ENCODE data around the gene ZNF423. TPM values are rescaled to one million over a fixed set of nuclear protein-coding genes. Genes with fewer than 3 reads are reported as not detected.
A peak's percentile ranks its signal among the peaks of the same experiment; 100 is the strongest.

Gene ZNF423
- polyA plus RNA-seq, 3 donors = 24.5 to 27.3 (median 26.2) TPM

DNA sequence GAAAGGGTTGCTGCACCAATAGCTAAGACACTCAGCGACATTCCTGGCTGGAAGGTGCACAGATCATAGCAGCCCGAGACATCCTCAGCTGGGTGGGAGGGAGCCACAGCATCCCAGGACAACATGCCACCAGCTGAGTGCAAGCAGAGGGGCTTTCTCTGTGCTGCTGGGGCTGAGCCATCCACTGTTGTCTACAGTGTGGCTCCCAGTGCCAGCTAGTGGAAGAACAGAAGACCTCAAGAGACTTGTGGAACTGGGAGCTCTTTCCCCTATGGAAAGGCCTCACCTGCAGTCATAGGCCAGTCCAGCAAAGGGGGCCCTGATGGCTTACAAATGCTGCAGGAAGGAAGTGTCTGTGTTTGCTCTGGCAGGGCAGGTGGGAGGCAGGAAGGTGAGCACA lies 351.3 kb downstream of the ZNF423 start:
- no peak for DNase-seq (ENCODE audit: low read depth in 3 of 3, low spot score in 2 of 3)

GRCh38 chr16:49504023-49504364 lies 351.9 kb downstream of the ZNF423 start:
- DNase-seq (ENCODE audit: low read depth in 3 of 3, low spot score in 2 of 3) = no peak

- DNase-seq (ENCODE audit: low read depth in 3 of 3, low spot score in 2 of 3) = no peak
Measured at GRCh38 chr16:49503256-49504022, 352.5 kb downstream of the ZNF423 start.

DNA sequence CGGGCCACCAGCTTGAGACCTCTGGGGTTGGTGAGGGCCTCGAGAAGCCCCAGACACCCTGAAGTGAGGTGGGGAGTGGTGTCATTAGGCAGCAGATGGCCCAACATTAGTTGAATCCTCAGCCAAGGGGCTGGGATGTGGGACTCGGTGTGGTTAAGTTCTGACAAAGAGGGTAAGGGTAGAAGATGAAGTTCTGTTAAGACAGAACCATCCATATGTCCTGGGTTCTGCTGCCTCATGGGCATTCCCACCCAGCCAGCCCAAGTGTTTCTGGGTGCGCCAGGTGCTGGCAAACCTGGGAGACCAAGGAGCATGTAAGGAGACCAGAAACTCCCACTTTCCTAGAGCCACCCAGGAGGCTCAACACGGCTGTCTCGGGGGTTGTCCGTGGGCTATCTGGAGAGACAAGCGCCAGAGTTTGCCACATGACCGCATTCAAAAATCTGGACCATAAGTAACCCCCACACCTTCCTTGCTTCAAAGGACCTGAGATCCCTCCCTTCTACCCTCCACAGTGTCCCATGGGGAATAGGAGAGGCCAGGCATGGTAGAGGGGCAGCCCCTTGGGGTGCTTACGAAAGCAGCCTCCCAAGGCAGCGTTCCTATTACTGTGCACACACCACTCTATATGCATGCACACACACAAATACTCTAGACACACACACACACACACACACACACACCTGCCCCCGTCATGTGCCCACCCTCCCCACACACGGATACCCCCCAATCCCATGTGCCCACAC lies 353.6 kb downstream of the ZNF423 start:
- DNase-seq (ENCODE audit: low read depth in 3 of 3, low spot score in 2 of 3) = no peak

DNA sequence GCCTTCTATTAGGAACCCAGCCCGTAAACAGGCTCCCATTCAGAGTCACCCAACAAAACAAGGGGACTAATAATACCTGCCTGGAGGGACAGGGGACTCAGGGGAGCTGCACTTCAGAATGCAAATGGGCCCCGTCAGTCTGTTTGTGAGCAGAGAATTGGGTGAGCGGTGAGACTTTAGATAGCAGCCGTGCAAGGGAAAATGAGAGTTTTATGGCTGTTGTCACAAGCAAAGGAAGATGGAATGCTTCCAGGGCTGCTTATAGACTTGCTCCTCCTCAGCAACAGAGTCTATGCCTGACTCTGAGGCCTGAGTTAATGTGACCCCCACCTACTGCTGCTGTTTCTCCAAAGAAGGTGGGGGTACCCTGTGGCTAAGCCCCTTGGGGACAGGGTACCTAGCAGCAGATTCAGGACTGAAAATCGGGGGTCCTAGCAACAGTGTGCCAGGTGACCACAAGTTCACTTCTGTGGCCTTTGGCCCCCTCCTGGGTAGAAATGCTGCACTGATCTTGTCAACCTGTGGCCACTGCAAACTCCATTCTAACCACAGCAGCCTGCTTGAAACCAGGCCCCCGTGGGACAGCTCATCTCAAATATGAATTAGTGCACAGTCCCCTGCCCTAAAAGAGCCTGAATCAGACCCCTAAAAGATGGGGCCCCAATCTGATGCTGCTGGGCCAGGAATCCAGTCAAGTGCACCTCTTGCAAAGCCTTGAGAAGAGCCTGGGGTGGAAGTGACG lies 355.9 kb downstream of the ZNF423 start:
- DNase-seq (ENCODE audit: low read depth in 3 of 3, low spot score in 2 of 3) = no peak

GRCh38 chr16:49499414-49499785 lies 356.5 kb downstream of the ZNF423 start:
- no peak for DNase-seq (ENCODE audit: low read depth in 3 of 3, low spot score in 2 of 3)

GRCh38 chr16:49498666-49499413 lies 357.1 kb downstream of the ZNF423 start:
- no peak for DNase-seq (ENCODE audit: low read depth in 3 of 3, low spot score in 2 of 3)

- no peak for DNase-seq (ENCODE audit: low read depth in 3 of 3, low spot score in 2 of 3)
Measured at GRCh38 chr16:49498264-49498663, 357.6 kb downstream of the ZNF423 start.

DNA sequence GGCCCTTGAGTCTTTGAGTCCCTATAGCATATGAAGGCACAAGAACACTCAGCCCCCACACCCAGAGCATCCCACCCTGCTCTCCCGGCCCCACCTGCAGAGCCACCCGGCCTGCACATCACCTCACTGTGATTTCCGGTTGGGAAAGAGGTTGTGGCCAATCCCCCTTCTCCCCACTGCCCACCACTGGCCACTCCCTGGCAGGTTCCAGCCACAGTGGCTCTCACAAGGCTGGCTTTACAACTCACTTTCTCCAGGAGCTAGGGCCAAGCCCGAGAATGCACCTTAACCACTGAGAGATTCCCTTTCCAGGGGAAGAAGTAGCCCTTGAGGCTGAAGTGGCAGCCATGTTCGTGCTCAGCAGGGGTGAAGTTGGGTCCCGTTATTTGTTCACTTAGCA lies 358.4 kb downstream of the ZNF423 start:
- DNase-seq (ENCODE audit: low read depth in 3 of 3, low spot score in 2 of 3) = no peak

GRCh38 chr16:49496656-49497055 lies 359.3 kb downstream of the ZNF423 start:
- DNase-seq (ENCODE audit: low read depth in 3 of 3, low spot score in 2 of 3) = no peak

DNA sequence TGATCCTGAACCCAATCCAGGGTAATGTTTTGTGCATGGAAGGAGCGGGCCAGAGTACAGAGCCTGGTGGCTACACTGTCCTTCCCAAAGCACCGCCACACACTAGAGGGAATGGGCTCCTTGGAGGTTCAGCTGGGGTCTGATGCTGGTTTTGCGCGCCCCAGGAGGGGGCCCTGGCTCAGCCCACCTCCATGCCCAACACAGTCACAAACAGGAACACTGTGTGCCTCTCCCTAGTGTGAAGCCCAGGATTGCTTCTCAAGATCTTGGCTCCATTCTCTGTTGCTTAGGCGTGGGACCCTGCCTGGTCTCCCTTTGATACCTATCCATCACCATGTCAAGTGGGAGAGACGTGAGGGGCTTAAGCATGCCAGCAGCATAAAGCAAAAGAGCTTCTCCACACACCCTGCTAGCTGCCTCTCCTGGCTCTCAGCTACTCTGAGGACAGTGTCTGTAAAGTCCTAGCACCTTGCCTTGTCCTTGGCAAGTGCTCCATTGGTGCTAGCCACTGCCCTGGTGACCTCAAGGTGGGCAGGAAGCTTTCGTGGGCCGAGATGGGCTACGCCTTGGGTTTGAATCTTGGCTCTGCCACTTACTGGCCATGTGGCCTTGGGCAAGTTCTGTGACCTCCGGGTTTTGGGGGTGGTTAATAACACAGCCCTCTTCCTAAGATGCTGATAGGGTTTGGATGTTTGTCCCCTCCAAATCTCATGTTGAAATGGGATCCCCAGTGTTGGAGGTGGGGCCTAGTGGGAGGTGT lies 360.1 kb downstream of the ZNF423 start:
- DNase-seq (ENCODE audit: low read depth in 3 of 3, low spot score in 2 of 3) = no peak

GRCh38 chr16:49494891-49495566 lies 360.9 kb downstream of the ZNF423 start:
- DNase-seq (ENCODE audit: low read depth in 3 of 3, low spot score in 2 of 3) = no peak

- no peak for DNase-seq (ENCODE audit: low read depth in 3 of 3, low spot score in 2 of 3)
Measured at GRCh38 chr16:49494474-49494873, 361.4 kb downstream of the ZNF423 start.

GRCh38 chr16:49493836-49494235 lies 362.1 kb downstream of the ZNF423 start:
- DNase-seq (ENCODE audit: low read depth in 3 of 3, low spot score in 2 of 3) = no peak

- no peak for DNase-seq (ENCODE audit: low read depth in 3 of 3, low spot score in 2 of 3)
Measured at GRCh38 chr16:49492896-49493626, 362.9 kb downstream of the ZNF423 start.

DNA sequence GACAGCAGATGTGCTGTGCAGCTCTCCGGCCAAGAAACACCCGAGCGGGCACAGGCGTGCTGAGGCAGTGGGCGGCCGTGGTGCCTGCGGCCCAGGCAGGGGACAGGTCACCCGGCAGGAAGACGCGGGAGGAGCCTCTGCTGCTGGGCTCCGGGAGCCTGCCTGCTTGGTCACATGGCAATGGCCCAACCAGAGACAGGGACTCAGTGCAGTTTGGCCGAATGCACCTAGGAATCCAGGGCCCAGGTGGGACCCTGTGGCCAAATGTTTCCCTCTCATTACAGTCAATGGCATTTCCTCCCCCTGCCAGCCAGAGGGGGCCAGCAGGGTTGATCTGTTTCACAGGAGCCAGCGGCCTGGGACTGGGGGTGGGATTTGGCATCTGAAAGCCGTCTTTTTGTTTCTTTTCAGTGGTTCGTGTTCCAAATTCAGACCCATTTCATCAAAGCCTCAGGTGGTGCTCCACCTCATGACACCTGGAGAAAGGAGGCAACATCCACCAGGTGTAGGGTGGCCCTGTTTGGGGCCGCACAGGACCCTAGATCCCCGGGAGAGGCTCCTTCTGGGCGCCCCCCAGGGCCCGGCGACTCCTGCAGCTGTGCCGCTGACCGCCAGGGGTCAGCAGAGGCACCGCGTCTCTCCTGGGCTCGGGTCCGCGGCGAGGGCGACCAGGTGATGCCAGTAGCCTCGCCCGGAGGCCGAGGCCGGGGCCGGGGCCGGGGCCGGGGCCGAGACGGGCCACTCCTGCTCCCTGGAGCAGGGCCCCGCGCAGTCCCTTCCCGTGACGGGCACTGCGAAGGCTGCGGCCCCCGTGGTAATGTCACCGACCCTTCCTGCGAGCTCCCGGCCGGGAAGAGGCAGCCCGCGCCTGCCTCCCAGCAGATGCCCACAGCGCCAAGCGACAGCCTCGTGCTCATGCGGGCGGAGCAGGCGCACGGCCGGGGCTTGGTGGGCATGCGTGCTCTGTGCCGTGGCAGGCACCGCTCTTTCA lies 363.8 kb downstream of the ZNF423 start:
- peak in 1 of 3 donors; percentile 29 for DNase-seq (ENCODE audit: low read depth in 3 of 3, low spot score in 2 of 3)

GRCh38 chr16:49491106-49491670 lies 364.7 kb downstream of the ZNF423 start:
- no peak for DNase-seq (ENCODE audit: low read depth in 3 of 3, low spot score in 2 of 3)

Measured in right renal cortex interstitium (tissue), 3 donors.